Fibroblast of skin of left quadriceps (primary cell): ENCODE measurements around the gene ZNF664.
"Not testable (repeated sequence)": the region's sequence is repeated elsewhere in the genome, so short reads cannot be mapped to it uniquely, and the experiment has no call there.

Experiments
- DNase-seq, 2 experiments: peaks; one replicate each; pipeline ENCODE4 v3.0.0-alpha.2; 2013; ENCODE audit warnings: low read depth in 2 of 2

Gene ZNF664

DNA sequence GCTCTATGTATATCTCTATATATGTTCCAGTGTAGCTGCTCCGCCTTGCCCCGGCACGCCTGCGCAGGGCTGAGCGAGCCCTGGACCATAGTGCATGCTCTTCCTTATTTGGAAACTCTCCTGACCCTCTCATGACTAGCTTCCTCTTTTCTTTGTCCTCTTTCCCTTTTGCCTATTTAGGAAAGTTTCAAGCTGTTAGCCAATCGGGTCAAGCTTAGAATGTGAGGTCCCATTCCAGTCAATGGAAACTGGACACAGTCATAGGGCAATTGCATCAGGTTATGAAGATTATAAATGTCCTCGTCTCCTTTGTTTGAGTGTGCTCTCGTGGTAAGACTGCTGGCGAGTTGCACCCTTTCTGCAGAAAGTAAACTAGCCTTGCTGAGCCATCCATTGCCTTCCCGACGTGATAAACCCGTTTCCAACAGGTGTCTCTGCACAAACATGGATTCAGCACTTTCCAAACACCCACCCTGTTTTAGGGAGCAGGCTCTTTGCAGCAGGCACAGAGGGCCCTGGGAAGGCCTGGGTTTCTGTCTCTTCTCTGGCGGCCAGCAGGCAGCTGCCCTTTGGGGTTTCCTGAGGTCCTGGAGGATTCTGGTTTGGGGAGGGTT lies 31.3 kb upstream of the ZNF664 start:
- no peak for DNase-seq

DNA sequence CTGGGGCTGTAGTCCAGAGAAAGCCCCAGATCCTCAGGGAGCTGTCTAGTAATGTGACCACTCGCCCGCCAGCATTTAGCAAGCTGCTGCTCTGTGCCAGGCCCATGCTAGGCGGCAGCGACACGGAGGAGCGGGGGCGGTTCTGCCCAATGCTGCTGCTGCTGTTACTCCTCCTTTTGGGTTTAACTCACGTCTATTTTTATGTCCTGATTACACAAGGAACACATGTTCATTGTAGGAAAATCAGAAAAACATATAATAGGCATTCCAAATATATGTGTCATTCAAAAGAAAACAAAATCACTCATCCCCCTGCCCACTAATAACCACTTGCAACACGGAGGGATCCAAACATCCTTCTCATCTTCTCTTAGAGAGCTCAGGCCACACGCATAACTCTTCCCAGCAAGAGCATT lies 30.8 kb upstream of the ZNF664 start:
- DNase-seq: peak; percentile 79 to 80

DNA sequence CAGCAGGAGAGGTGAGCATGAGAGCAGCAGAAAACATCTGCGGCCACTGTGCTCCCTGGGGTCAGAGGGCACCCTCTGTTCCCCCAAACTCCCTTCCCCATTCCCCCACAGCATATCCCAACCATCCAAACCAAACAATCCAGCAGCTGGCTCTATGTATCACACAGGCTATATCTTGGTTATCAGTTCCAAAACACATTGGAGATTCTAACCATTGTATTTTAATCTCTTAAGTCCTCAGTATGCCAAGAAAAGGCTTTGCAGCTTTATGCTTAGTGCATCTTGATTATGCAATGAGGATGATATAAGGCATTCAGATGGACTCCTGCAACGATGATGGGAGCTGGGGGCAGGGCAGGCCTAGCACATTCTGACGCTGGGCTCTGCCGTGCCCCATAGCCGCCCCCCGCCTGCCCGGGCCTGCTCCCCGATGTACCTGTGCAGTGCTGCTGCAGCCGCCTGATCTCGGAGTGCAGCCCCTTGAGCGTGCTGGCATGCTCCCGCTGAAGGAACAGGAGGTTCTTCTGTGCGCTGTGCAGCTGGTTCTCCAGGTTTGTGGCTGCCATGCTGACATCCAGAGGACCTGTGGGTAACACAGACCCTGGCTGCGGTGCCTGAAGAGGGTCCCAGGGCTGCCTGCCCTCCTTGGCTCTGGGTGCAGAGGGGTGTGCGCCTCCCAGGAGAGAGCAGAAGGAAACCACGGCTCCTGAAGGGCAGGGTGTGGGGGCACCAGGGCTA lies 29.9 kb upstream of the ZNF664 start:
- DNase-seq: no peak

DNA sequence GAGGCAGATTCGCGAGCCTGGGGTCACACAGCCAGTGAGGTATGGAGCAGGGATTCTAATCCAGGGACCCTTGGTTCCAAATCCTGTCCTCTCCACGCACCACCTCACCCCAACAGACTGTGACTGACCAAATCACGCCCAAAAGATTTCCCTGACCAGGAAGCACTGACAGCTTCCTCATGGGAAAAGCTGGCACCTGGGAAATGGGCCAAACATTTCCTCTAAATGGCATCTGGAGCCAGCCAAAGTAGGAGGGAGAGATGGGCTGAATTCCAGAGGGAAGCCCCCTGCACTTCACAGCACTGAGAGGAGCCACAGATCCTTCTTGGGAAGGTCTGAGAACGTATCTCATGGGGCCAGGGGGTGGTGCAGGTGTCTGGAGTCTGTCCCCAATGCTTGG lies 29.2 kb upstream of the ZNF664 start:
- no peak for DNase-seq

DNA sequence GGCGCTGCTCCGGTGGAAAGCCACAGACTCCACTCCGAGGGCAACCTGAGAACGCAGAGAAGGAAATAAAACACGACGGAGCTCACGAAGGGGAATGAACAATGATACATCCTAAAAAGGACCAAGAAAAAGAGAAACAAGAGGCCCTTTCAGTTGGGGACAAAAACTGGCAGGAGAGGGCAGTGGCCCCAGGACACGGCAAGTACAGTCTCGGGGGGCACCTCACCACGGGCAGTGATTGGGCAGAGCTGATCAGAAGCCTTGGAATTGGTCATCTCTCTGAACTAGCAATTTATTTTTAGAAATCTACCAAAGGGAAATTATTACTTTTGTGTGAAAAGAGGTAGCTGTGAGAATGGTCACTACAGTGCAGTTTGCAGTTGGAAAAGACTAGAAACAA lies 28.3 kb upstream of the ZNF664 start:
- DNase-seq: no peak

DNA sequence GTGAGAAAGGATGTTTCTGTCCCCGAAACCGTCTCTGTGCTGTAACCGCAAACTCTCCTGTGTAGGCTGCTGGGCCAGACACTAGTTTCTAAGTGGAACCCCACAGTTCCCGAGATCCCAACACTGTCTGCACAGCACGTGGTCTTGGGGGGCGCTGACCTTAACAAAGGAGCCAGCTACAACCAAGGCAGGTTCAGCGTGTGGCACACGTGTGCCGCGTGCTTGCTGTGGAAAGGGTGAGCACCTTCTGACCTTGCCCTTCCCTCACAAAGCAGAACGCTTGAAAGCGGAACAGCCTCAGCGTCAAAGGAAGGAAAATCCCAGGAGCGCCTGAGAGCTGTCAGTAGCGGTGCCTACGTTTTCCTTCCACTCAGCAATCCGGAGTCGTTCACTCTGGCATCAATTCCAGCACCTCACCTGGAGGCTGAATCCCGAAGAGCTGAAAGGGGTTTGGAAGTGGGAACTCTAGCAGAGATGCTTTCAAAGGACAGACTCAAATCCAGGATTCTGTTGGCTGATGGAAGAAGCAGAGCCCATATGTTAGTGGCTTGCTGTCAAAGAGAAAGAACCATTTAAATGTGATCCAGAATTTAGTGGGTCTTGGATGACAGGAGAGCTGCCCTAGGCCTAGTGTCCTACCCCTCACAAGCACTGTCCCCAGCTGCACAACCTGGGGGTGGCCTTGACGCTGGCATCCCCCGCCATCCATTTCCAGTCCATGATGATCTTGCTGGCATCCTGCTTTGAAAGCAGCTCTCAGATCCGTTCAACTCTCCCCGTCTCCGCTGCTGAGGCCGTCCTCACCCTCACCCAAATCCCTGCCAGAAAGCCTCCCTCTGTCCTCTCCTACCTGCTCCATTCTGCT lies 27.5 kb upstream of the ZNF664 start:
- DNase-seq: no peak

DNA sequence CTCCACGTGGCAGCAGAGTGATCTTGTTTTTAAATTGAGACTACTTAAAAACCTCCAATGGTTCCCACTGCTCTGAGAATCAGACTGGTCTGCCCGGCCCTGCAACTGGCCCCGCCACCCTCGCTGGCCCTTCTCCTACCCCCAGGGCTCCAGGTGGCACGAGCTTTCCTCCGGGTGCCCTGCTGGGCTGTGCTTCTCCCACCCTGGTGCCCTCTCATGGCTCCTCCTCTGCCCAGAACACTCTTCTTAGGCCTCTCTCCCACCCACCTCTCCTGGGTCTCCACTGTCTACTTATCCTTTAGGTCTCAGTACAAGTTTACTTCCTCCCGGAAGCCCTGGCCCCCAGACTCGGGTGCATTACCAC lies 26.9 kb upstream of the ZNF664 start:
- DNase-seq: no peak

DNA sequence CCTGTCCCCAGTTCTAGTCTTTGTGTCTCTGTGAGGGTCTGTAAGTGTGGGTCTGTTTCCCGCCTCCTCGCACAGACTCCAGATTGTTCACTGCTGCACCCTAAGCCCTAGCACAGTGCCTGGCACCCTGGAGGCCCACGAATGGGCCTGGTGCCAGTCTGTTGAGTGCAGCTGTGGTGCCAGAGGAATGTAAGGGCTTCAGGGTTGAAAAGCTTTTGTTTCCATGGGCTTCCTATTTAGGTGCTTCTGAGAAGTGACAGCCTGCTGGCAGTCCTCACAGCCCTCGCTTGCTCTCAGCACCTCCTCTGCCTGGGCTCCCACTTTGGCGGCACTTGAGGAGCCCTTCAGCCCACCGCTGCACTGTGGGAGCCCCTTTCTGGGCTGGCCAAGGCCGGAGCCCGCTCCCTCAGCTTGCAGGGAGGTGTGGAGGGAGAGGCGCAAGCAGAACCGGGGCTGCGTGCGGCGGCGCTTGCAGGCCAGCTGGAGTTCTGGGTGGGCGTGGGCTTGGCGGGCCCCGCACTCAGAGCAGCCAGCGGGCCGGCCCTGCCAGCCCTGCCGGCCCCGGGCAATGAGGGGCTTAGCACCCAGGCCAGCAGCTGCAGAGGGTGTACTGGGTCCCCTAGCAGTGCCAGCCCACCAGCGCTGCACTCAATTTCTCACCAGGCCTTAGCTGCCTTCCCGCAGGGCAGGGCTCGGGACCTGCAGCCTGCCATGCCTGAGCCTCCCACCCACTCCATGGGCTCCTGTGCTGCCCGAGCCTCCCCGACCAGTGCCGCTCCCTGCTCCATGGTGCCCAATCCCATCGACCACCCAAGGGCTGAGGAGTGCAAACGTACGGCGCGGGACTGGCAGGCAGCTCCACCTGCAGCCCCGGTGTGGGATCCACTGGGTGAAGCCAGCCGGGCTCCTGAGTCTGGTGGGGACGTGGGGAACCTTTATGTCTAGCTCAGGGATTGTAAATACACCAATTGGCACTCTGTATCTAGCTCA lies 26.2 kb upstream of the ZNF664 start:
- not testable (repeated sequence) for DNase-seq

DNA sequence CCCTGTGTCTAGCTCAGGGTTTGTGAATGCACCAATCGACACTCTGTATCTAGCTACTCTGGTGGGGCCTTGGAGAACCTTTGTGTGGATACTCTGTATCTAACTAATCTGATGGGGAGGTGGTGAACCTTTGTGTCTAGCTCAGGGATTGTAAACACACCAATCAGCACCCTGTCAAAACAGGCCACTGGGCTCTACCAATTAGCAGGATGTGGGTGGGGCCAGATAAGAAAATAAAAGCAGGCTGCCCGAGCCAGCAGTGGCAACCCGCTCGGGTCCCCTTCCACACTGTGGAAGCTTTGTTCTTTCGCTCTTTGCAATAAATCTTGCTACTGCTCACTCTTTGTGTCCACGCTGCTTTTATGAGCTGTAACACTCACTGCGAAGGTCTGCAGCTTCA lies 25.5 kb upstream of the ZNF664 start:
- DNase-seq: not testable (repeated sequence)

DNA sequence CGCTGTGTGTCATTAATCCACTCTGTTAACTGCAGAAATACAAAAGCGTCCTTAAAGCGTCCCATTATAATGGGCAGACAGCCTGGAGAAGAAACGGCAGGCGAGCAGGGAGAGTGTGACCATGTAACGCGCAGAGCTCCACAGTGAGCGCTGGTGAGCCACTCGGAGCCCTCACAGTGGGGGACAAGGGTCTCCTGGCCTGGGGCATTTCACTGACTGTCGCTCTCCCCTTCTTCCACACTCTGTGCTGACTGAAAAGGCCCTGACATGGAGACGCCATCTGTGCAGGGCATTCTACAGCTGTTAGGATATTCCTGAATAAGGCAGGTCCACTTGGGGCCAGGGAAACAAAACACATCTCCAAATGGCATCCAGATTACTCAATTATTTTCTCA lies 24.6 kb upstream of the ZNF664 start:
- no peak for DNase-seq

DNA sequence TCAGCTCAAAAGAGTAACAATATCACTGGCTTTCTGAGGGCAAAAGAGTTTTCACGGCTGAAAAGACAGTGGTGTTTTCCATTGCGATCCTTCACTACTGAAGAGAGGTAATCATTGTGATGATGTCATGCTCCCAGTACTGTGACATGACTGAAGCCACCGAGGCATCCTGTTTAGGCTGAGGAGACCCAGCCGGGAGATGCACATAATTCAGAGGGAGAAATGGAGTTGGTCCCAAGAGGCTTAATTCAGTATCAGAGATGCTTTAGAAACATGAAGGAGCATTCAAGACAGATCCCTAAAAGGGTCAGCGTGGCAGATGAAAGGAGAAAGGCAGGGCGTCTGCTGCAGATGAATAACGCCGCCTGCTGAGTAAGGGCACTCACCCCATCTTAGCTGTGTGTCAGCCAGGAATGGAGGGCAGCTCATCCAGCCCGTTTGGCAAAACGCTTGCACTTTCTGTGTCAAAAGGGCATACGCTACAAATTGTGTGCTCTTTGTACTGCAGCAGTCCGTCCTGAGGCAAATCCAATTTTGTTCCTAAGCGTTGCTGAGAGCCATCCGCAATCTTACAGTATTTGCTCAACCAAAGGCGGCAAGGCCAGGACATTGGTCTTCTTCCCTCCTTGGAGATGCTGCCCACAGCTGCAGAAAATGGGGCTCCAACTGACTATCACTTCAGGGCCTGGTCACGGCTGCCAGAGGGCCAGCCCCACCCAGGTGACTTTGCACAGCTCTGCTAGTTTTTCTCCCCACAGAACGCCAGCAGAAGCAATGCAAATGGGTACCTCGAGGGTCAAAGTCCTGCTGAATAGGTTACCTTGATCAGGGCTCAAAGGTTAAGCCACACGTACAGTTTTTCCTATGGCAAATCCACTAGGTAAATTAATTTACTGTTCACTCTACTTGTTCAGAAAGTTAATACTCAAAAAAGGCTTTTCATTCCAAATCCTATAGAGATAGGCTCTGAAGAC lies 23.9 kb upstream of the ZNF664 start:
- no peak for DNase-seq

DNA sequence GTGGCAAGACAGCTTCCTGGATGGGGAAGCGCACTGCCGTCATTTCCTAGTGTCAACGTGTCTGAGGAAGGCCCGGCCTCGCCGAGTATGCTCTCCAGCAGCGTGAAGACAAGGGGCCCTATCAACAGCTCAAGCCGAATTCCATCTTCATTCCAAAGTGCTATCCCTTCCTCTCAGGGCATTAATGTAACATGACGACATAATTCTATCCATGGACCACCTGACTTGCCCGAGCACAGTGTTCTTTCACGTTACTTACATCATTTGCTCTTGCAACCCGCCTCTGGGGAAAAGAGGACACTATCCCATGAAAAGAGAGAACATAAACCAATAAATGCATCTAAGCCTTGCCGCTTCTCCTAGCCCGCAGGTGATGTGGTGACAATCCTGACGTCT lies 23.2 kb upstream of the ZNF664 start:
- DNase-seq: no peak

DNA sequence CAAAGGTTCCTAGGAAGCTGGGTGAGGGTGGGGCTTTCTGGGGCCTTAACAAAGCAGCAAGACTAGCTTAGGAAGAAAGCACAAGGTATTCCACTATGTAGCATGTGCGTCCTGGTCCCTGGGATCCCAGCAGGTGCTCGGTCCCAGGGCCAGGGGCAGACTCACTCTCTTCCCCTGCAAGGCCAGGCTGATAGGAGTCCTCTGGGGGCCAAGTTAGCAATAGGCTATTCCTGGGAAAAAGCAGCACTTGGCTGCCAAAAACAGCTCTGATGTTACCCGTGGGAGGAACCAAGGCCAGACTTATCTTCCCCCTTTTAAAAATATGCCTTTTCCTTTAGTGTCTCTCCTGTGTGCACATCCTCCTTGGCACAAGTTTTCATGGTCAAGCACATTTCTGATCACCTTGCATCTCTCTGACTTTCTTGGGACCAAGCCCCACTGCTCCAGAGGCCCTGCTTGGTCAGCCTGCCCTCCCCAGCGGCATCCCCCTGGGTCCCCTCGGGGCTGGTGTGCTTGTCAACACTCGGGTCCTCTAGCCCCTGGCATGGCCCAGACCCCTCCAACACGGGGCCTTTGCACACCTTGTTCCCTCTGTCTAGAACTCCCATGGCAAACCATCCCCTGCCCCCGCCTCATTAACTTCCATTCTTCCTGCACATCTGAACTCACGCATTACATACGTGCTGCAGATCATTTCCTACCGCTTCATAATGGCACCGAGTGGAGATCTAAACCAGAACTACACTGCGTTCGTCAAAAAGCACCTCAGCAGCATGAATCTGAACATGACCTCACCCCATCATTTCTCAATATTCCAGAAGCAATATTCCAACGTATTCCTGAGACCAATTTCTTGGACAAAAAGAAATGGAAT lies 22.3 kb upstream of the ZNF664 start:
- DNase-seq: no peak

DNA sequence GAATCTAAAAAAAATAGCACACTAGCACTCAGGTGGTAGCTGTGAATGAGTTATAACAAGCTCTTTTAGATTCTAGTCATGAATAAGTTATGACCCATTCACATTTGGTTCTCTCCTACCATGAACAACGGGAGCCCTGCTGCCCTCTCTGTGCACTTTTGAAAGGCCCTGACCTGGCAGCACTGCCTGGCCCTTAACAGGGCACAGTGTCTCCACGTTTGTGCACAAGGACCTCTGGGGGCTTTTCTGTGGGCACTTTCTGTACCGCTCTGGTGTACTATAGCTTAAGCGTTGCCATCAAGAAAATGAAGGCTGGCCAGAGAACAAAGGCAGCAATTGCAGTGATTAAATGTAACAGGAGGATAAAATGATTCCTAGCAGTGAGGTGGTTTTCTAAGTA lies 21.5 kb upstream of the ZNF664 start:
- no peak for DNase-seq

DNA sequence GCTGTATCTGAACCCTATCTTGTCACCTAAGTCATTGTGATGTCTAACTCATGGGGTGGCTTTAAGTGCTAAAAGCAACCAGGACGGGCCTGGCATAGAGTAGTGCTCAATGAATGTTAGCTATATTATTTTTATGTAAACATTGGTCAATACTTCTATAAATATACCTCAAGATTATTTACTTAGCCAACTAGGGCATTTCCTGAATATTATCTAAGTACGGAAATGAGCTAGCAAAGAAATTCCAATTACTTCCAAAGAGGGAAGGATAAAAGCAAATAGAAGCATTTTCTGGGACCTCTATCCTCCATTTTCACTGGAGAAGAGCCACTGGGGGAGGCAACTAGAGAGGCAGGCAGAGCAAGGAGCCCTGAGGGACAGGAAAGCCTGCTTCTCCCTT lies 21.0 kb upstream of the ZNF664 start:
- no peak for DNase-seq

DNA sequence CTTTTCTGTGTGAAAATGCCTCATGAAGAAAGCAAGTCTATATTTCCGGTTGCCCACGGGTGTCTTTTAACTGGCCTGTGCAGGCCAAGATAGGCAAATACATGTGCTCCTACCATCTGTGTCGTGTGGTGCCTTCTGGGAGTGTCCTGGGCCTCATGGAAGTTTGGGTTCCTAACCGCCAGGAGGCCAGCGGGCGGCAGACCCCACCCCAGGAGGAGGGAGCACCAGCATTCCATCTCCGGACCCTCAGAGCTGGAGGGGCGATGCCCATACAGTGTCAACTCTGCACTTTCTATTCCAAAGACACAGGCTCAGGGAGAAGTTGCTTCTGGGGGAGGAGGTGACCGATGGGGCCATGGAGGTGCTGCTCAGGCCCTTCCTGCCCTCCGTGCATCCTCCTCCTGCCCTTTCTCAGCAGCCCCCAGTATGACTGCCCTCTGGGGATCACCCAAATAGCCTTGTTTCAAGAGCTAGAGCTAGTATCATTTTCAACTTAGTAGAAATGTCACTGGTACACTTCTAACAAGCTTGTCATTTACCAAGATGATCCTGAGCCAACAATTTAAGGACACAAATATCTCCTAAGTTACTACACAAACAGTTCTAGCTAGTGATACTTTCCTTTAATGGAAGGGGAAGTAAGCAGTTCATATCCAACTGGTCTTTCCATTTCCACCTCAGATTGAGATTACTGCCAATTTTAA lies 18.2 kb upstream of the ZNF664 start:
- no peak for DNase-seq

DNA sequence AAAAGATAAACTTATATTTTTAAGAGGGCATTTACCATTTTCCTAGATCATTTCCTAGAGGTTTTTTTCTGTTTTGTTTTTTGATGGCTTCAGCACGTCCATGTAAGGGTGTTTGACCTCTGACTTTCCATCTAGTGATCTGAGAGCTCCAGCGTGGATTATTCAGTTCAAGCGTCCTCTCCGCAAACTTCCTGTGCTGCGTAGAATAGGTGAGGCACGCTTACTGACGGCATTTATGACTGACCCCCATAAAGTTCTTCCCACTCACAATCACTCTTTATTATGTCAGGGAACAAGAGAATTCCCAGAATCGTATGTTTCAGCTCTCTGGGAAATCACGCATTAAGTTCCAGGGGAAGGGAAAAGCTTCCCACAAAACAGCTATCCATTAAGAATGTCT lies 16.8 kb upstream of the ZNF664 start:
- DNase-seq: no peak

DNA sequence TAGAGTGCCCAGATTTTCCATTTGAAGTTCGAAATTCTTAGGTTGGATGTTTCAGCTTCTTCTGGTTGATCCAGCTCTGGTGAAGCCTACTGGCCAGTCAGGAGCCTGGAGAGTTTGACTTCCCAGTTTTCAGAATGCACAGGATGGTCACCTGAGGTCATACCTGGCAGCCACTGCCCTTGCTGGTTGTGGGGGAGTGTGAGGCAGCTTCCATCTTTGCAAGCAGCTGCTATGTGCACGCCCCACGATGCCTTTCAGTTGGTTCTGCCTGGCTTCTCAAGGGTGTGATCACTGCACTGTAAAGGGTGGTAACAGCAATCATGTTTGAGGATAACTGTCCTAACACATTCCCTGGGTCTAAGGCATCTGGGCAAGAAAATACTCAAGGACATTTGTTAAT lies 15.8 kb upstream of the ZNF664 start:
- no peak for DNase-seq

DNA sequence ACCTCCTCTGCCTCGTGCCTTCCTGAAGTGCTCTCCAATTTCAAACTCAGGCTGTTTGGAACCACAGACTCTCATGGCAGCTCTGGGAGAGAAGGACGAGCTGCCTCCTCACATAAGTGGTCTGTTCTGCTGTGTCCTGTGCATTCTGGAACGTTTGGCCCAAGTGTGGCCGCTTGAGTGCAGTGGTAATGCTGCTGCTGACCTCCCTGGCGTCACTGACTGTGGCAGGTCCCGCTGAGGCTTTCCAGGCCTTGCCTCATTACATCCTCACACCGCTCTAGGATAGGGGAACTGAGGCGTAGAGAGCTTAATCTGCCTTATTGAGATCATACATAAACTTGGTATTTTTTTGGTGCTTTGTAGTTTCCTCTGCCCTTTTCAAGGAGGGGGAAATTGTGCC lies 14.6 kb upstream of the ZNF664 start:
- no peak for DNase-seq
